Kidney tubule cell (primary cell): ENCODE results near the gene C1orf122.

Experiments
- DNase-seq: peaks from one replicate; pipeline ENCODE4 v3.0.0-alpha.2; 2018; ENCODE audit warnings: low spot score

Gene C1orf122

DNA sequence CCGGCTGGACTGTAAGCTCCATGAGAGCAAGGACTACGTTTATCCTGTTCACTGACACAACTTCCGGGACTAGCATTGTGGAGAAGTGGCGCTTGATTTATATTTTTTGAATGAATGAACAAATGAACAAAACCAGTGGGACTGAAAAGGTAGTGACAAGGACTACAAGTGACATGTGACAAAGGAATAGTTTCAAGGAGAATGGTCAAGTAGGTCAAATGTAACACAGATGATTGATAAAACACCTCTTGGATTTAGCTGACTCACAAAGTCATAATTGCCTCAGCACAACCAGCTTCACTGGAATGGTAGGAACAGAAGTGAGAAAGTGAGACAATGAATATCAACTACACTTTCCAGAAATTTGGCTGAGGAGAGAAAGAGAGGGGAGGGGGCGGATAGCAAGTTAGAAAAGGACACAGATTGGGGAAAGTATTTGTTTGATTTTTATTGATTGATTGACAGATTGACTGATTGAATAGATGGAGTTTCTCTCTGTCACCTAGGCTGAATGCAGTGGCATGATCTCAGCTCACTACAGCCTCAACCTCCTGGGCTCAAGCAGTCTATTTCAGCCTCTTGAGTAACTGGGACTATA is 37.6 kb downstream of the C1orf122 start:
- DNase-seq = peak; percentile 37

DNA sequence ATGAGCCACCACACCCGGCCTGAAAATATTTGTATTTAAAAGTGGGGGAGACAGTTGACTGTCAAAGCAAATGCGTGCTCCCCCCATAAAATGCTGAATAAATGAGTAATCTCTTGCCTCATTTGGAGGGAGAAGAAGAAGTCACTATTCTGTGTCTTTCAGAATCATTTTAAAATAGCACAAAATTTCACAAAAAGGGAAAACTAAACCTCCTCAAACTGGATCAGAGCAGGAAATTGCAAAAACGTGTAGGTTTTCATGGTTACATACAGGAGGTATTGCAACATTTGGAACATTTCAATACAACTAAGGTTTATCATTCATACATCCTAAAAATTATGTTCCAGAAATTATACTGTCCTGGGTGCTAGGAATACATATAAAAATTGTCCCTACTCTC is 38.2 kb downstream of the C1orf122 start:
- DNase-seq = no peak

GRCh38 chr1:37846647-37847339 is 39.2 kb downstream of the C1orf122 start:
- no peak for DNase-seq

DNA sequence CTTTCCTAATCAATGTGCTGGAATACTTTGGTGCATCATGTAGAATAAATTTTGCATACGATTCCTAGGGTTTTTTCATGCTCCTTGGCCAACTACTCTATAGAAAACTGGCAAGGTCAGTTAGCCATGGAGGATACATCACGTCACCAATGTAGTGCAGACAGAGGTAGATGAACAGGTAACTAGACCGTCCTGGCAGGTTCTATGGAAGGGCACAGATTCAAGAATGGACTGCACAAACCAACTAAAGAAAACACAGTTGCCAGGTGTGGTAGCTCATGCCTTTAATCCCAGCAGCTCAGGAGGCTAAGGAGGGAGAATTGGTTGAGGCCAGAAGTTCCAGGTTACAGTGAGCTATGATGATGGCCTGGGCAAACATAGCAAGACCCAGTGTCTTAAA is 41.9 kb downstream of the C1orf122 start:
- DNase-seq = no peak

- peak; percentile 34 for DNase-seq
These were observed 42.9 kb downstream of the C1orf122 start for GRCh38 chr1:37850352-37850955.

GRCh38 chr1:37851262-37851661 is 43.7 kb downstream of the C1orf122 start:
- no peak for DNase-seq

DNA sequence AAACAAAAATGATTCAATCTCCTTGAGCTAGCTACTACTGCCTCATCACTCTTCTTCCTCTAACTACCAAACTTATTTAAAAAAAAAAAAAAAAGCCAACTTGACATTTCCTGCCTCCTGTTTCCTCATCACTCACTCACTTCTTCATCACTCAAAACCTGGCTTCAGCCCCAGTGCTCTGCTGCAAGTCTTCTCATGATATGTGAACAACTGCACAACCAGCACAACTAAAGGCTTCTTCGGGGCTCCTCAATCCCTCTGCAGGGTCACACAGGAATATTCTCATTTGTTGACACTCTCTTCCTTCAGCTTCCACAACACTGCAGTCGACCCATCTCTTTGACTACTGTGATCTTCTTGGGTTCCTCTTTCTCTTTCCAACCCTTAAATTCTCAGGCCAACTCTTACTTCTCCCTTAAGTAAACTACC is 44.2 kb downstream of the C1orf122 start:
- no peak for DNase-seq

GRCh38 chr1:37853157-37853556 is 45.6 kb downstream of the C1orf122 start:
- DNase-seq = no peak

DNA sequence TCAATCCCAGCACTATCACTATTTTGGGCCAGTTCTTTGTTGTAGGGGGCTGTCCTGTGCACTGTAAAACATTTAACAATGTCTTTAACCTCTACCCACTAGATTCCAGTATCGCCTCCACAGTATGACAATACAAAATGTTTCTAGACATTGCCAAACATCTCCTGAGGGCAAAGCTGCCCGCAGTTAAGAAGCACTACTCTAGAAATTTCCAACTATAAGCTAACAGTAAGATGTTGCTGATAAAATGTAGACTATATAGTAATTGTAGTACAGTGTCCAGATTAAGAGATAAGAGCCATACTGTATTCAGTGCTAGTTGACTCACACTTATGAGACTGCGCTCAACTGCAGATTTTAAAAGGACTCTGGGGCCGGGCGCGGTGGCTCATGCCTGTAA is 46.8 kb downstream of the C1orf122 start:
- no peak for DNase-seq
